NCI-H2107 treated with DMSO at 0.1 percent for 48 hours (cell line): ENCODE results near the gene DGKB.

ENCODE experiments used
- DNase-seq: peaks from one replicate; lab custom pipeline; 2025; ENCODE audit not compliant: unreplicated experiment; lab: John Stamatoyannopoulos, UW

The DGKB gene

GRCh38 chr7:14902589-14903067 lies at the start of gene DGKB:
Gene DGKB (minus strand): TSS chr7:14902751.
- peak; percentile 80 for DNase-seq

- no peak for DNase-seq
These were observed 47.5 kb upstream of the DGKB start for GRCh38 chr7:14950013-14950412.

GRCh38 chr7:14938181-14938580 lies 35.6 kb upstream of the DGKB start:
- DNase-seq = no peak

- no peak for DNase-seq
These were observed 35.0 kb upstream of the DGKB start for GRCh38 chr7:14937581-14937980.

GRCh38 chr7:14936554-14936953 lies 34.0 kb upstream of the DGKB start:
- DNase-seq = no peak

GRCh38 chr7:14934839-14935238 lies 32.3 kb upstream of the DGKB start:
- peak; percentile 92 for DNase-seq

- no peak for DNase-seq
These were observed 29.1 kb upstream of the DGKB start for GRCh38 chr7:14931511-14932215.

GRCh38 chr7:14924398-14924797 lies 21.8 kb upstream of the DGKB start:
- no peak for DNase-seq

GRCh38 chr7:14911077-14911476 lies 8.5 kb upstream of the DGKB start:
- DNase-seq = no peak

GRCh38 chr7:14908697-14909096 lies 6.1 kb upstream of the DGKB start:
- DNase-seq = no peak

- DNase-seq = no peak
These were observed 3.2 kb upstream of the DGKB start for GRCh38 chr7:14905764-14906163.

GRCh38 chr7:14900051-14900450 lies 2.5 kb downstream of the DGKB start:
- peak; percentile 67 for DNase-seq

GRCh38 chr7:14899030-14899429 lies 3.5 kb downstream of the DGKB start:
- DNase-seq = peak; percentile 37

GRCh38 chr7:14896461-14896860 lies 6.1 kb downstream of the DGKB start:
- no peak for DNase-seq

GRCh38 chr7:14894826-14895225 lies 7.7 kb downstream of the DGKB start:
- DNase-seq = no peak

GRCh38 chr7:14892961-14893360 lies 9.6 kb downstream of the DGKB start:
- DNase-seq = no peak

- DNase-seq = no peak
These were observed 11.3 kb downstream of the DGKB start for GRCh38 chr7:14891289-14891688.

GRCh38 chr7:14888962-14889361 lies 13.6 kb downstream of the DGKB start:
- DNase-seq = no peak

GRCh38 chr7:14886533-14886932 lies 16.0 kb downstream of the DGKB start:
- no peak for DNase-seq

- no peak for DNase-seq
These were observed 26.5 kb downstream of the DGKB start for GRCh38 chr7:14875941-14876587.

GRCh38 chr7:14871880-14872279 lies 30.7 kb downstream of the DGKB start:
- DNase-seq = no peak

- no peak for DNase-seq
These were observed 32.2 kb downstream of the DGKB start for GRCh38 chr7:14870394-14870793.

GRCh38 chr7:14868937-14869336 lies 33.6 kb downstream of the DGKB start:
- no peak for DNase-seq
